ENCODE results near the gene MYPOP.

The MYPOP gene

GRCh38 chr19:45862564-45863334, 39.7 kb downstream of the MYPOP start, which contains the start of gene SYMPK:
Gene SYMPK (minus strand): TSS chr19:45863147. CDS start chr19:45854495, 8,652 bp downstream.
- DNase-seq = peak; percentile 99

GRCh38 chr19:45862271-45862563, 40.2 kb downstream of the MYPOP start:
- no peak for DNase-seq

- DNase-seq = no peak
Observed at GRCh38 chr19:45860359-45861259, 41.8 kb downstream of the MYPOP start.

- DNase-seq = no peak
Observed at GRCh38 chr19:45854167-45854778, 48.1 kb downstream of the MYPOP start.

GRCh38 chr19:45852983-45853382, 49.4 kb downstream of the MYPOP start:
- no peak for DNase-seq

GRCh38 chr19:45852145-45852750, 50.2 kb downstream of the MYPOP start:
- DNase-seq = no peak

GRCh38 chr19:45848922-45849321, 53.5 kb downstream of the MYPOP start:
- DNase-seq = no peak

- DNase-seq = no peak
Observed at GRCh38 chr19:45847663-45848062, 54.8 kb downstream of the MYPOP start.

GRCh38 chr19:45842198-45842597, 60.2 kb downstream of the MYPOP start:
- DNase-seq = no peak

All from eye (tissue), 1 donor.